Neural crest cell (in vitro differentiated cells): Measurements from ENCODE around the gene CDC6. TPM values are rescaled to one million over a fixed set of nuclear protein-coding genes. Genes with fewer than 3 reads are reported as not detected.

ENCODE experiments used
- DNase-seq: peaks from one replicate; pipeline ENCODE4 v3.0.0; 2021; ENCODE audit warnings: low read depth, mixed read lengths, low spot score
- H3K27ac Mint-ChIP-seq: one replicate; pipeline ENCODE4 v1.8.0; 2021; ENCODE audit warnings: mild to moderate bottlenecking, mixed read lengths; ENCODE audit not compliant: unreplicated experiment
- H3K27me3 Mint-ChIP-seq: 2 replicates; pipeline ENCODE4 v1.8.0; 2021; ENCODE audit warnings: low read depth, mild to moderate bottlenecking, mixed read lengths
- H3K36me3 Mint-ChIP-seq: 2 replicates; pipeline ENCODE4 v1.8.0; 2021; ENCODE audit warnings: low read depth, mild to moderate bottlenecking, mixed read lengths
- H3K4me1 Mint-ChIP-seq: 2 replicates; pipeline ENCODE4 v1.8.0; 2021; ENCODE audit warnings: mixed read lengths
- H3K4me3 Mint-ChIP-seq: one replicate; pipeline ENCODE4 v1.8.0; 2021; ENCODE audit warnings: mild to moderate bottlenecking, mixed read lengths
- H3K9me3 Mint-ChIP-seq: 2 replicates; pipeline ENCODE4 v1.8.0; 2021; ENCODE audit warnings: mixed read lengths
- total RNA-seq: library from RNA; stranded (reverse); gene quantifications from 2 replicates; pipeline ENCODE4 v1.2.1, GENCODE V29; 2021
- TF ChIP-seq, protein P1 (sequence below): fragments of 200-600 bp; sonication (generic); conservative IDR thresholded peaks from 2 replicates; pipeline ENCODE4 v1.5.0; 2021; ENCODE audit warnings: antibody characterized with exemption, mild to moderate bottlenecking

CDC6 gene
- total RNA-seq, 1 donor from 2014 or later: 94.5 TPM

DNA sequence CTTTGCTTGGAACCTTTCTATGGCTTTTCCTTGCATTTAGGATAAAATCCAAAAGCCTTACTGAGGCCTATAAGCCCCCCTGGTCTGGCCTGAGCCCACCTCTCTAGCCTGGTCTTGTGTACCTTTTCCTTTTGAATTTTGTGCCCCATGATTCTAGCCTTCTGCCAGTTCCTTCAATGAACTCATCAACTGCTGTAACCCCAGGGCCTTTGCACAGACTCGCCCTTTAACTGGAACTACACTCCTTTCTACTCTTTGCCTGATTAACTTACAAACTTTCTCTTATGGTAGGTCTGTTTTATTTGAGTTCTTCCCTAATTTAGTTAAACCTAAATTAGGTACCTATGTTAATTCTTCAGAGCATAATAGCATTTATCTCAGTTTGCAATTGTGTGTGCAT lies 52.6 kb downstream of the CDC6 start:
- no peaks in the 10 kb centered on the region for H3K9me3 Mint-ChIP-seq
- no peak for DNase-seq
- H3K4me1 Mint-ChIP-seq: peaks cover 47% of the 10 kb centered on the region
- no peak overlapping the region for H3K27ac Mint-ChIP-seq
- TF ChIP-seq, protein P1, sequence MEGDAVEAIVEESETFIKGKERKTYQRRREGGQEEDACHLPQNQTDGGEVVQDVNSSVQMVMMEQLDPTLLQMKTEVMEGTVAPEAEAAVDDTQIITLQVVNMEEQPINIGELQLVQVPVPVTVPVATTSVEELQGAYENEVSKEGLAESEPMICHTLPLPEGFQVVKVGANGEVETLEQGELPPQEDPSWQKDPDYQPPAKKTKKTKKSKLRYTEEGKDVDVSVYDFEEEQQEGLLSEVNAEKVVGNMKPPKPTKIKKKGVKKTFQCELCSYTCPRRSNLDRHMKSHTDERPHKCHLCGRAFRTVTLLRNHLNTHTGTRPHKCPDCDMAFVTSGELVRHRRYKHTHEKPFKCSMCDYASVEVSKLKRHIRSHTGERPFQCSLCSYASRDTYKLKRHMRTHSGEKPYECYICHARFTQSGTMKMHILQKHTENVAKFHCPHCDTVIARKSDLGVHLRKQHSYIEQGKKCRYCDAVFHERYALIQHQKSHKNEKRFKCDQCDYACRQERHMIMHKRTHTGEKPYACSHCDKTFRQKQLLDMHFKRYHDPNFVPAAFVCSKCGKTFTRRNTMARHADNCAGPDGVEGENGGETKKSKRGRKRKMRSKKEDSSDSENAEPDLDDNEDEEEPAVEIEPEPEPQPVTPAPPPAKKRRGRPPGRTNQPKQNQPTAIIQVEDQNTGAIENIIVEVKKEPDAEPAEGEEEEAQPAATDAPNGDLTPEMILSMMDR: no peak
- no peaks in the 10 kb centered on the region for H3K36me3 Mint-ChIP-seq
- H3K27me3 Mint-ChIP-seq: peaks cover 19% of the 10 kb centered on the region
- peak overlapping the region; percentile 87 for H3K4me3 Mint-ChIP-seq

DNA sequence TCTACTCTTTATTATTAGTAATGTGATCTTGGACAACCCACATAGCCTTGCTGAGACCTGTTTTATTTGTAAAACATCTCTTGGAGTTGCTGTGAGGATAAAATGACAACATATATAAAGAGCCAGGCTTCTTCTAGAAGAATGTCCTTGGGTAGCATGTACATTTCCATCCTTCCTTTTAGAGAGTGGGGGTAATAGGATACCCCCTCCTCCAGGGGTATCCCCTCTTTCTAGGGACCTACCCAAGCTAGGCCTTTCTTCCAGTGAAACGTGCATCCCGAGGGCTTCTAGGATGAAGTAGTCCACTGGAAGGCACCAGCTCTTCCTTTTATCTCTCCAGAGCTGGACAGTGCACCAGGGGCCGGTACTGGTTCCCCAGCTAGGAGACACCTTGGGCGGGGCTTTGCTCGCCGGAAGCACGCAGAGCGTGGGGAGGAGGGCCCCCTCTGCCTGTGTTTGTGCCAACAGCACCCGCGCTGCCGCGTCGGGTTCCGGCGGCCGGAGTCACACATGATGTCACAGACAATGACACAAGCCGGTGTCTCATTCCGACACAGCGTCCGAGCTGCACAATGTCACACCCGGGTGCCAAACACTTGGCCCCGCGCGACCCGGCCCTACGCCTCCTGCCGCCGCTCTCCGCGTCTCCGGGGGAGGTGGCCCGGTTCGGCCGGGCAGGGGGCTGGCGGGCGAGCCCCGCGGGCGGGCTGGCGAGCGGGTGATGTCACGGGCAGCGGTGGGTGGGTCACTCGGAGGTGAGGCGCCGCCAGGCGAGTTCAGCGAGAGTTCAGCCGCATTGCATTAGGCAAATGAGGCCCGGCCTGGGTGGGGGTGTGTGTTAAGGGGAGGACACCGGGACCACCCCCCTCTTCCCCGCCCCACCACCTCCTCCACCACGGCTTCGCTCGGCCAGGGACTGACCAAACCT lies 53.5 kb downstream of the CDC6 start:
- no peaks in the 10 kb centered on the region for H3K36me3 Mint-ChIP-seq
- TF ChIP-seq, protein P1: no peak
- peak overlapping the region; percentile 87 for H3K4me3 Mint-ChIP-seq
- H3K9me3 Mint-ChIP-seq: no peaks in the 10 kb centered on the region
- peaks cover 54% of the 10 kb centered on the region for H3K4me1 Mint-ChIP-seq
- DNase-seq: peak; percentile 60
- H3K27ac Mint-ChIP-seq: no peak overlapping the region
- peaks cover 19% of the 10 kb centered on the region for H3K27me3 Mint-ChIP-seq

- H3K27me3 Mint-ChIP-seq: peaks cover 19% of the 10 kb centered on the region
- H3K4me1 Mint-ChIP-seq: peaks cover 62% of the 10 kb centered on the region
- TF ChIP-seq, protein P1: no peak
- H3K27ac Mint-ChIP-seq: no peak overlapping the region
- H3K9me3 Mint-ChIP-seq: no peaks in the 10 kb centered on the region
- no peaks in the 10 kb centered on the region for H3K36me3 Mint-ChIP-seq
- peak overlapping the region; percentile 92 for H3K4me3 Mint-ChIP-seq
- DNase-seq: no peak
These were observed 54.3 kb downstream of the CDC6 start for GRCh38 chr17:40341808-40342503.

DNA sequence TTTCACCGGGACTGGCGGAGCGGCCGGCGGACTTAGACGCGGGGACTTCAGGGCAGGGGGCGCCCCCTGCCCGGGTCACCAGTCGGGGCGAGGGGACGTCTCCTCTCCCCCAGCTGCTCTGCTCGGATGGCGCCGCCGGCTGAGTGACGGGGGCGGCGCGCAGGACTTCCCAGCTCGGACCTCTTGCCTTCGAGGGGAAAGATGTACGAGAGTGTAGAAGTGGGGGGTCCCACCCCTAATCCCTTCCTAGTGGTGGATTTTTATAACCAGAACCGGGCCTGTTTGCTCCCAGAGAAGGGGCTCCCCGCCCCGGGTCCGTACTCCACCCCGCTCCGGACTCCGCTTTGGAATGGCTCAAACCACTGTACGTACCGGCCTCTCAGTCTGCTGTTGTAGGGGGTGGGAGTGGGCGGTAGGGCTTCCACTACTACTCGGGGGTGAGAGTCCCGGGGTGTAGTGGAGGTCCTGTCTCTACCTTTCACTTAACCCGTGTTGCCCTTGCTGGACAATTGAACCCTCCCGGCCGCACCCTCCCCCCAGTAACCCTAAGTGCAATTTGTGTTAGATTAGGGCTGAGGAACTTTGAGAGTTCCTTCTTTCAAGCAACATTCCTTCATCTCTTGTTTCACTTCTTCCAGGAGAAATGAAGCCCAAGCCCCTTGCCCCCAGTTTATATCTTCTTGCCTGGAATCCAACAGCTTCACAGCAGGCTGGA lies 55.0 kb downstream of the CDC6 start:
- H3K27ac Mint-ChIP-seq: peak overlapping the region; percentile 14
- TF ChIP-seq, protein P1: no peak
- DNase-seq: no peak
- H3K36me3 Mint-ChIP-seq: no peaks in the 10 kb centered on the region
- no peaks in the 10 kb centered on the region for H3K9me3 Mint-ChIP-seq
- H3K27me3 Mint-ChIP-seq: peaks cover 19% of the 10 kb centered on the region
- peaks cover 69% of the 10 kb centered on the region for H3K4me1 Mint-ChIP-seq
- peak overlapping the region; percentile 92 for H3K4me3 Mint-ChIP-seq
